GM12892 (cell line): ENCODE measurements around the gene SLC2A2.

Experiments used
- POLR2A ChIP-seq: IDR thresholded peaks from 2 replicates; pipeline ENCODE4 v1.6.1; 2011; ENCODE audit warnings: low read depth, low read length, control low read depth
- POLR2AphosphoS5 ChIP-seq: IDR thresholded peaks from 2 replicates; pipeline ENCODE4 v1.6.1; 2011; ENCODE audit warnings: low read depth, low read length, control low read depth
- TAF1 ChIP-seq: IDR thresholded peaks from 2 replicates; pipeline ENCODE4 v1.6.1; 2011; ENCODE audit warnings: low read depth, mild to moderate bottlenecking, control low read depth, low read length, borderline replicate concordance

GRCh38 chr3:170949211-170949610, 77.3 kb downstream of the SLC2A2 start:
- TF ChIP-seq POLR2A (no peak), POLR2AphosphoS5 (no peak), TAF1 (no peak)
